Measurements from ENCODE around the gene RAB44.

DNA sequence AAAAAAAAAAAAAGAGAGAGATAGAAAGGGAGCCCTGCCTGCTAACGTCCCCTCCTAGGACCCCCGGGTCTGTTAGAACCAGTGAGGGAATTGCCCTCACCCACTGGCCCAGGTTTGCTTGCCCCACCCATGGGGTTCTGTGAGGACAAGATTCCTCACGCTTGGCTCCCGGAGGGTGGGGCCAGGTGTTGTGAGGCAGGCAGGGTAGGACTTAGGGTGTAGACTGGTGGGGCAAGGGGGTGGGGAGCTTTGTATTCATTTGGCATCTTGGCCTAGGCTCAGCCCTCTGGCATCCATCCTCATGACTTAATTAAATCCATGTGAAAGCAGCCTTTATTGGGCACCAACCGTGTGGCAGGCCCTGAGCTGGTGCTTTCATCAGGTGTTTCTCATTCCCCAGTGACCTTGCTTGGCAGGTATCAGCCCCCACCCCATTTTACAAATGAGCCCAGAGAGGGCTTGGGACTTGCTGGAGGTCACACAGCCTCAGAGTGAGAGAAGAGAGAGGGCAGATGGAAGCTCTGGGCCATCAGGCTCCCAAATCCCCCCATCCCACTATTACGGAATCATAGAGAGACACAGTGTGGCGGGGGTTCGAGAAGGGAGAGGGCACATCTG, 19.0 kb downstream of the RAB44 start:
- TF ChIP-seq SMC3 (IDR thresholded peaks at IDR 0.05) (no peak), PHF8 (IDR thresholded peaks at IDR 0.05; ENCODE audit: borderline replicate concordance, low read depth) (no peak), RAD21 (conservative IDR thresholded peaks at IDR 0.05 in 1 of 2, IDR thresholded peaks at IDR 0.05 in 1 of 2) (no peak), BHLHE40 (IDR thresholded peaks at IDR 0.05; ENCODE audit: low read depth, low read length) (no peak), EHMT2 (IDR thresholded peaks at IDR 0.05; ENCODE audit: low read depth) (no peak), CHD2 (IDR thresholded peaks at IDR 0.05; ENCODE audit: low read length, partially characterized antibody) (no peak)
- TF ChIP-seq, protein P1, sequence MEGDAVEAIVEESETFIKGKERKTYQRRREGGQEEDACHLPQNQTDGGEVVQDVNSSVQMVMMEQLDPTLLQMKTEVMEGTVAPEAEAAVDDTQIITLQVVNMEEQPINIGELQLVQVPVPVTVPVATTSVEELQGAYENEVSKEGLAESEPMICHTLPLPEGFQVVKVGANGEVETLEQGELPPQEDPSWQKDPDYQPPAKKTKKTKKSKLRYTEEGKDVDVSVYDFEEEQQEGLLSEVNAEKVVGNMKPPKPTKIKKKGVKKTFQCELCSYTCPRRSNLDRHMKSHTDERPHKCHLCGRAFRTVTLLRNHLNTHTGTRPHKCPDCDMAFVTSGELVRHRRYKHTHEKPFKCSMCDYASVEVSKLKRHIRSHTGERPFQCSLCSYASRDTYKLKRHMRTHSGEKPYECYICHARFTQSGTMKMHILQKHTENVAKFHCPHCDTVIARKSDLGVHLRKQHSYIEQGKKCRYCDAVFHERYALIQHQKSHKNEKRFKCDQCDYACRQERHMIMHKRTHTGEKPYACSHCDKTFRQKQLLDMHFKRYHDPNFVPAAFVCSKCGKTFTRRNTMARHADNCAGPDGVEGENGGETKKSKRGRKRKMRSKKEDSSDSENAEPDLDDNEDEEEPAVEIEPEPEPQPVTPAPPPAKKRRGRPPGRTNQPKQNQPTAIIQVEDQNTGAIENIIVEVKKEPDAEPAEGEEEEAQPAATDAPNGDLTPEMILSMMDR (IDR thresholded peaks at IDR 0.05), result no peak
